Astrocyte of the cerebellum (primary cell): ENCODE measurements around the gene AKR1C3.

ENCODE experiments used
- DNase-seq: peaks from one replicate; pipeline ENCODE4 v3.0.0-alpha.2; 2011; ENCODE audit warnings: low read depth
- H3K4me3 ChIP-seq: 2 replicates; pipeline ENCODE4 v1.5.1; 2011; ENCODE audit warnings: mild to moderate bottlenecking, low read depth, low read length, moderate library complexity
- in situ Hi-C: cut with HindIII; loops from 2 replicates; pipeline ENCODE4 v1.10.0; 2017; ENCODE audit warnings: low sequenced_read_pairs
- TF ChIP-seq, protein P1 (sequence below): IDR thresholded peaks from 2 replicates; pipeline ENCODE4 v1.5.1; 2012; ENCODE audit warnings: low read length, low read depth, moderate library complexity, mild to moderate bottlenecking; ENCODE audit errors: missing control alignments

The AKR1C3 gene

DNA sequence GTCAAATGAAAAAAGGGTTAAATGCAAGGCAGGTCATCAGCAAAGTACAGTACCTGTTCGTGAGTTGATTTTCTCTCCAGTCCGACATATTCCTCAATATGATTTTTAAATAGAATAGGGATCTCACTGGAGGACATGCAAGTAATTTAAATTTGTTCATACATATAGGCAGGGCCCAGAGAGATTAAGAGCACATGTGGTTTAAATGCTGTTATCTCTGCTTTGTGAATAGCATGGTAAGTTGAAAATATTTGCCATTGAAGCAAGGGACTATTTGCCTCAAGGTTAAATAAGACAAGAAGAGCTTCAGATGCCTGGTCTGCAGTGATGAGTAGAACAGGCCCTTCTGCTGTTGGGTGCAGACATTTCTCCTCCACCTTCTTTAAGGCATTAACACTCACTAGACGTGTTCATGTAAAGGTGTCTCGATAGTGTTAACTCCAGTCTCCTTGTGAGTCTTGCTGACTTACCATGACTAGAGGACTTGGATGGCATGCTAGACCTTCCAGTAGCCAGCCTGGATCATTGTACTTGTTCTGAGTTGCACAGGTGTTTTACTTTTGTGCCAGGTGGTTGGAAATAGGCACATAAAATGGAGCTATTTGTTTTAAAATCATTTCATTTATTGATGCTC is 15.6 kb upstream of the AKR1C3 start:
- TF ChIP-seq, protein P1, sequence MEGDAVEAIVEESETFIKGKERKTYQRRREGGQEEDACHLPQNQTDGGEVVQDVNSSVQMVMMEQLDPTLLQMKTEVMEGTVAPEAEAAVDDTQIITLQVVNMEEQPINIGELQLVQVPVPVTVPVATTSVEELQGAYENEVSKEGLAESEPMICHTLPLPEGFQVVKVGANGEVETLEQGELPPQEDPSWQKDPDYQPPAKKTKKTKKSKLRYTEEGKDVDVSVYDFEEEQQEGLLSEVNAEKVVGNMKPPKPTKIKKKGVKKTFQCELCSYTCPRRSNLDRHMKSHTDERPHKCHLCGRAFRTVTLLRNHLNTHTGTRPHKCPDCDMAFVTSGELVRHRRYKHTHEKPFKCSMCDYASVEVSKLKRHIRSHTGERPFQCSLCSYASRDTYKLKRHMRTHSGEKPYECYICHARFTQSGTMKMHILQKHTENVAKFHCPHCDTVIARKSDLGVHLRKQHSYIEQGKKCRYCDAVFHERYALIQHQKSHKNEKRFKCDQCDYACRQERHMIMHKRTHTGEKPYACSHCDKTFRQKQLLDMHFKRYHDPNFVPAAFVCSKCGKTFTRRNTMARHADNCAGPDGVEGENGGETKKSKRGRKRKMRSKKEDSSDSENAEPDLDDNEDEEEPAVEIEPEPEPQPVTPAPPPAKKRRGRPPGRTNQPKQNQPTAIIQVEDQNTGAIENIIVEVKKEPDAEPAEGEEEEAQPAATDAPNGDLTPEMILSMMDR, result no peak
- in situ Hi-C loops, result no loop called here
- no peak for DNase-seq
- no peak overlapping the region for H3K4me3 ChIP-seq

DNA sequence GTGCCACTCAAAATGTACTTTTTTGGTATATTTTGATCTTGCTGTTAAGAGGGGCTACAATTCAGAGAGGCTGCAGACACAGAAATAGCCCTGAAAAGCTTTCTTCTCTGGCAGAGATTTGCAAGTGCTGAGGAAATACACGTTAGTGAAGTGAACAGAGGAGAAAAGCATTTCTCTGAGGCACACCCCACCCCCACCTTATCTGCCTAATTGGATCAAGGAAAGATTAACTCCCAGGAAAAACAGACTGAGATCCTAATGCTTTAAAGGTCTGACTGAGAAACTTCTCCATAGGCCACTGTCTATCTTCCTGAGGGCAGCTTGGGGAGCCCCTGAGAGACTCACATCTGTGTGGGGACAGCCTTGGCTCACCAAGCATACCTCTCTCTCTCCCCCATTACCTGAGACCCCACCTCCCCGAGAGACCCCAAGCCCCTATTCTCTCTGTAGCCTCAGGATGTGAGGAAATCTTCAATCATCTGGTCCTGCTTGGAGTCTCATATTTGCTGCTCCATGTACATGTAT is 14.8 kb upstream of the AKR1C3 start:
- H3K4me3 ChIP-seq, result no peak overlapping the region
- TF ChIP-seq, protein P1, result no peak
- DNase-seq, result no peak
- in situ Hi-C loops, result no loop called here

DNA sequence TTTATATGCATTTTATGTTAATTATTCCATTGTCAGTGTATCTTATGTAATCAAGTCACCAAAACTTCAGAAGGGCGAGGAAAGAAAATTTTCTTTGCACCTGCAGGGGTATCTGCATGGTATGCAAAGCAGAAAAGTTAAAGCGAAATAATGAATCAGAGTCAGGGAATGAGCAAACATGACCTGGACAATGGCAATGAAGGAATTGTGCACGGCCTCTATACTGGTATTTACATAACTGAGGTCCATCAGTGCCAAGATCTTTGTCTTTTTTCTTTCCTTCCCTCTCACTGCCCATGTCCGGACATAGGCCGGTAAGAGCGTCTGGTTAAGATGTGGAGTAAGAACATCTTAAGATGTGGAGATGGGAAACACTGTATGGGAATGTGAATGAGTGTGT is 14.4 kb upstream of the AKR1C3 start:
- in situ Hi-C loops, result no loop called here
- no peak overlapping the region for H3K4me3 ChIP-seq
- DNase-seq, result no peak
- TF ChIP-seq, protein P1, result no peak

DNA sequence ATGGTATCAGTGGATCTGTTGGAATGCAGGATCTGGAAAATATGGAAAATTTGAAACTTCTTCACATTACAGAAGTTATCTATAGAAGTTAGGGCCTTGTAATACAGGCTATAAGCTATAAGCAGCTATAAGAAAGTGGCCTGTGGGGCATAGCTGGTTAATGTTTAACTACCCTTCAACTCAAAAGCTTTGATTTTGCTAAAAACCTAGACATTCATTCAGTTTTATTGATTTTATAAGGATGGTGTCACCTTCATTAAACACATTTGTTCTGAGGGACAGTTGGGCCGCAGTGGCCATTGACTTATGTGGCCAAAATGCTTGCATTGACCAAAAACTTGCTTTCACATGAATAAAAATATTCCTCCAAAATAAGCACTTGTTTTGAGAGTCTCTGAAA is 13.1 kb upstream of the AKR1C3 start:
- H3K4me3 ChIP-seq, result no peak overlapping the region
- DNase-seq, result no peak
- TF ChIP-seq, protein P1, result no peak
- in situ Hi-C loops, result no loop called here

DNA sequence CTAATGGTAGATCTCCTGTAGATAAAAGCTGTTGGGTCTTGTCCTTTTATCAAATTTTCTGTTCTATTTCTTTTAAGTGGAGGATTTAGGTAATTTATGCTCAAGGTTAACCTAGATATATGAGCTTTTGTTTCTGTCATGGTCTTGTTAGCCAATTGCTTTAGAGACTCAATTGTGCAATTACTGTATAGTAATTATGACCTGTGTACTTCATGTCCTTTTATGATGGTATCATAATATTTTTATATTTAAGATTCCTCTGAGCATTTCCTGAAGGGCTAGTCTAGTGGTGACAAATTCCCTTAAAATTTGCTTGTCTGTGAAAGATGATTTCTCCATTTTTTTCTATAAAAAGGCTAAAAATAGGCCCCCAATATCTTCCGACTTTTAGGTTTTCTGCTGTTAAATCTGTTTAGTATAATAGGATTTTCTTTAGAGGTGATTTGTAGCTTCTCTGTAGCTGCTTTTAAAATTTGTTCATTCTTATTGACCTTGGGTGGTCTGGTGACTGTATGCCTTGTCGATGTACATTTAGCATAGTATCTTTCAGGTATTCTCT is 5.4 kb upstream of the AKR1C3 start:
- no peak overlapping the region for H3K4me3 ChIP-seq
- TF ChIP-seq, protein P1, result no peak
- no peak for DNase-seq
- in situ Hi-C loops, result no loop called here

DNA sequence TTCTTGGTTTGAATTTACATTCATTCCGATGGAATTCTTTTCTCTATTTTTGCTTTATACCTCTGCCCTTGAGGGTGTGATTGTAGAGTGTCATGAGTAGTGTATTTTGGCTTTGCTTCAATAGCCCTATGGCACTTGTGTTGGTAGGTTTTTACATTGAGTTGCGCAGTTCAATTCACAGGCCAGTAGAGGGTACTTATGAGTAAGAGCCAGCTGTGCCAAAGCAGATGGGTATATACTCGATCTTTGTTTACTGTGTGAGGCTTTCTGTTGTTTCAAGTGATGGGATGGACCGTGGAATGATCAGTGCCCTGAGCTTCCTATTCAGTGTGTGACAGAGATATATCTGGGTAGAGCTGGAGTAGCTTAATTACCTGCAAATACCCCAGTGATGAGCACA is 4.3 kb upstream of the AKR1C3 start:
- H3K4me3 ChIP-seq, result no peak overlapping the region
- in situ Hi-C loops, result no loop called here
- DNase-seq, result no peak
- TF ChIP-seq, protein P1, result peak; percentile 37

DNA sequence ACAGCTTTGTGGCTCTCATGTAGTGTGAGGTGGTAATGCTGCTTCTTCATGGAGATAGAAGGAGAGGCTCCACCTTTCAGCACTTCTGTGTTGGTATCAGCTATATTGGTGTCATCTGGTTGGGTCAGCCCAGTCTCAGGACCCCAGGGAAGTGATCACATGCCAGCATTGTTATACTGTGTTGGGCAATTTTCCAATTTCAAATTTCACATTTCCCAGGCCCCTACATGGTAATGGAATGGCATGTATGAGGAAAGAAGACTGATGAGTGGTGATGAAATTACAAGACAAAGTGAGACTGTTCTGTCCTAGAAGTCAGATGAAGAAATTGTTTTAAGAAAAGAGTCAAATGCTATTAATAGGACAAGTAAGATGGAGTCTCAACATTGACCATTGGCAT is 3.7 kb upstream of the AKR1C3 start:
- in situ Hi-C loops, result no loop called here
- H3K4me3 ChIP-seq, result no peak overlapping the region
- TF ChIP-seq, protein P1, result no peak
- no peak for DNase-seq
